WTC11 (cell line): ENCODE results near the gene SHCBP1. TPM values are rescaled to one million over a fixed set of nuclear protein-coding genes. Genes with fewer than 3 reads are reported as not detected.

Experiments
- ATAC-seq: fragments of 200-7000 bp; cut with Tn5 transposase; 2 replicates; pipeline ENCODE4 v1.10.0; 2021; ENCODE audit warnings: mild to moderate bottlenecking, moderate library complexity
- CTCF ChIA-PET: fragments of 300-600 bp; sonication (Branson Sonifier 250); formaldehyde crosslinking; loops from one replicate; lab custom pipeline; 2021; ENCODE audit warnings: antibody characterized with exemption; lab: Charles Lee
- POLR2A ChIA-PET: fragments of 350-600 bp; sonication (Branson Sonifier 250); formaldehyde crosslinking; loops from one replicate; lab custom pipeline; 2021; ENCODE audit warnings: antibody characterized with exemption; lab: Charles Lee
- DNase-seq: peaks from one replicate; pipeline ENCODE4 v3.0.0; 2021; ENCODE audit warnings: low spot score
- H3K27ac Mint-ChIP-seq: 2 replicates; pipeline ENCODE4 v1.8.0; 2021; ENCODE audit warnings: mixed read lengths
- H3K27me3 Mint-ChIP-seq: 2 replicates; pipeline ENCODE4 v1.8.0; 2021; ENCODE audit warnings: low read depth, mild to moderate bottlenecking, moderate library complexity, mixed read lengths
- H3K36me3 Mint-ChIP-seq: 2 replicates; pipeline ENCODE4 v1.8.0; 2021; ENCODE audit warnings: mixed read lengths
- H3K4me1 Mint-ChIP-seq: 2 replicates; pipeline ENCODE4 v1.8.0; 2022; ENCODE audit warnings: mixed read lengths
- H3K4me3 Mint-ChIP-seq: 2 replicates; pipeline ENCODE4 v1.8.0; 2021; ENCODE audit warnings: mild to moderate bottlenecking, moderate library complexity, mixed read lengths
- H3K9me3 Mint-ChIP-seq: 2 replicates; pipeline ENCODE4 v1.8.0; 2021; ENCODE audit warnings: mixed read lengths
- AFF4 ChIP-seq: sonication (generic); formaldehyde crosslinking; IDR thresholded peaks from 2 replicates; pipeline ENCODE4 v1.8.1; 2023; ENCODE audit warnings: mild to moderate bottlenecking, missing genetic modification reagents, borderline replicate concordance
- ATF6 ChIP-seq: sonication (generic); formaldehyde crosslinking; IDR thresholded peaks from 2 replicates; pipeline ENCODE4 v1.8.1; 2023; ENCODE audit warnings: mild to moderate bottlenecking, missing genetic modification reagents
- CTCF ChIP-seq: fragments of 200-600 bp; IDR thresholded peaks from 2 replicates; pipeline ENCODE4 v1.8.0; 2022; ENCODE audit warnings: antibody characterized with exemption
- E2F4 ChIP-seq: sonication (generic); formaldehyde crosslinking; IDR thresholded peaks from 2 replicates; pipeline ENCODE4 v1.8.1; 2022; ENCODE audit warnings: low read depth, mild to moderate bottlenecking, moderate library complexity, missing genetic modification reagents, borderline replicate concordance
- ELF4 ChIP-seq: sonication (generic); formaldehyde crosslinking; IDR thresholded peaks from 2 replicates; pipeline ENCODE4 v1.8.1; 2022; ENCODE audit warnings: low read depth, mild to moderate bottlenecking, moderate library complexity, missing genetic modification reagents
- FOXJ3 ChIP-seq: sonication (generic); formaldehyde crosslinking; IDR thresholded peaks from 2 replicates; pipeline ENCODE4 v1.9.0; 2021; ENCODE audit warnings: missing genetic modification reagents, mild to moderate bottlenecking, borderline replicate concordance
- FOXK1 ChIP-seq: sonication (generic); formaldehyde crosslinking; IDR thresholded peaks from 2 replicates; pipeline ENCODE4 v1.8.0; 2022; ENCODE audit warnings: mild to moderate bottlenecking, moderate library complexity, missing genetic modification reagents
- HMGXB4 ChIP-seq: sonication (generic); formaldehyde crosslinking; IDR thresholded peaks from 2 replicates; pipeline ENCODE4 v1.8.1; 2023; ENCODE audit warnings: mild to moderate bottlenecking, moderate library complexity, missing genetic modification reagents
- KAT7 ChIP-seq: sonication (generic); formaldehyde crosslinking; IDR thresholded peaks from 2 replicates; pipeline ENCODE4 v1.8.1; 2023; ENCODE audit warnings: missing genetic modification reagents, mild to moderate bottlenecking, borderline replicate concordance
- MAX ChIP-seq: sonication (generic); formaldehyde crosslinking; IDR thresholded peaks from 2 replicates; pipeline ENCODE4 v1.8.0; 2022; ENCODE audit warnings: mild to moderate bottlenecking, missing genetic modification reagents
- MLX ChIP-seq: sonication (generic); formaldehyde crosslinking; IDR thresholded peaks from 2 replicates; pipeline ENCODE4 v1.8.1; 2023; ENCODE audit warnings: mild to moderate bottlenecking, missing genetic modification reagents, moderate library complexity
- MXD4 ChIP-seq: fragments of 250-450 bp; sonication (Bioruptor Pico); IDR thresholded peaks from 2 replicates; pipeline ENCODE4 v1.8.0; 2021; ENCODE audit warnings: mild to moderate bottlenecking, moderate library complexity, borderline replicate concordance
- NFYB ChIP-seq: sonication (generic); formaldehyde crosslinking; conservative IDR thresholded peaks from 2 replicates; pipeline ENCODE4 v1.8.0; 2022; ENCODE audit warnings: low read depth, missing genetic modification reagents
- NR2C2 ChIP-seq: sonication (generic); formaldehyde crosslinking; IDR thresholded peaks from 2 replicates; pipeline ENCODE4 v1.8.0; 2022; ENCODE audit warnings: mild to moderate bottlenecking, missing genetic modification reagents
- NR3C1 ChIP-seq: sonication (generic); formaldehyde crosslinking; conservative IDR thresholded peaks from 2 replicates; pipeline ENCODE4 v1.8.1; 2023; ENCODE audit warnings: low read depth, mild to moderate bottlenecking, missing genetic modification reagents
- SMAD4 ChIP-seq: sonication (generic); formaldehyde crosslinking; IDR thresholded peaks from 2 replicates; pipeline ENCODE4 v1.8.0; 2022; ENCODE audit warnings: mild to moderate bottlenecking, missing genetic modification reagents
- SP1 ChIP-seq: sonication (generic); formaldehyde crosslinking; conservative IDR thresholded peaks from 2 replicates; pipeline ENCODE4 v1.8.1; 2022; ENCODE audit warnings: missing genetic modification reagents
- STAT6 ChIP-seq: sonication (generic); formaldehyde crosslinking; conservative IDR thresholded peaks from 2 replicates; pipeline ENCODE4 v1.8.1; 2023; ENCODE audit warnings: mild to moderate bottlenecking, low read depth, missing genetic modification reagents, moderate library complexity
- TCF7 ChIP-seq: sonication (generic); formaldehyde crosslinking; IDR thresholded peaks from 2 replicates; pipeline ENCODE4 v1.8.0; 2022; ENCODE audit warnings: mild to moderate bottlenecking, low read depth, missing genetic modification reagents, moderate library complexity
- TEAD1 ChIP-seq: sonication (generic); formaldehyde crosslinking; IDR thresholded peaks from 2 replicates; pipeline ENCODE4 v1.8.0; 2022; ENCODE audit warnings: mild to moderate bottlenecking, missing genetic modification reagents
- TEAD4 ChIP-seq: sonication (generic); formaldehyde crosslinking; IDR thresholded peaks from 2 replicates; pipeline ENCODE4 v1.8.0; 2022; ENCODE audit warnings: mild to moderate bottlenecking, missing genetic modification reagents
- TP53 ChIP-seq: sonication (generic); formaldehyde crosslinking; IDR thresholded peaks from 2 replicates; pipeline ENCODE4 v1.8.1; 2023; ENCODE audit warnings: mild to moderate bottlenecking, missing genetic modification reagents
- ZNF423 ChIP-seq: fragments of 250-450 bp; sonication (Bioruptor Pico); IDR thresholded peaks from 2 replicates; pipeline ENCODE4 v2.1.2; 2022; ENCODE audit warnings: mild to moderate bottlenecking, moderate library complexity
- total RNA-seq: library from RNA; stranded (reverse); gene quantifications from 3 replicates; pipeline ENCODE4 v1.2.3, GENCODE V29; 2021

SHCBP1 gene
- total RNA-seq, 1 experiment from 2014 or later, result 20.2 TPM

- TF ChIP-seq ELF4 (CRISPR knock-in tag) (no peak), ZNF423 (CRISPR knock-in tag) (no peak), NR2C2 (CRISPR knock-in tag) (no peak), TCF7 (CRISPR knock-in tag) (no peak), TP53 (CRISPR knock-in tag) (no peak), STAT6 (CRISPR knock-in tag) (no peak), TEAD4 (CRISPR knock-in tag) (no peak), SMAD4 (CRISPR knock-in tag) (no peak)
Observed at GRCh38 chr16:46577988-46578579, 43.1 kb downstream of the SHCBP1 start (continued).

GRCh38 chr16:46573834-46574159, 47.4 kb downstream of the SHCBP1 start:
- no peak for ATAC-seq
- H3K4me1 Mint-ChIP-seq, result no peaks in the 10 kb centered on the region
- no peak overlapping the region for H3K27ac Mint-ChIP-seq
- 0 out of 2 replicates have a peak, but pooled peaks cover 5% of the 10 kb centered on the region for H3K9me3 Mint-ChIP-seq
- no peak overlapping the region for H3K4me3 Mint-ChIP-seq
- DNase-seq, result no peak
- H3K27me3 Mint-ChIP-seq, result no peaks in the 10 kb centered on the region
- H3K36me3 Mint-ChIP-seq, result no peaks in the 10 kb centered on the region
- ChIA-PET CTCF (no interaction called here), POLR2A (no interaction called here)
- no peak for TF ChIP-seq ATF6 (CRISPR knock-in tag)
- TF ChIP-seq MAX (CRISPR knock-in tag), result no peak
- no peak for TF ChIP-seq MLX (CRISPR knock-in tag)
- TF ChIP-seq HMGXB4 (CRISPR knock-in tag), result no peak
- TF ChIP-seq TEAD1 (CRISPR knock-in tag), result no peak
- no peak for TF ChIP-seq E2F4 (CRISPR knock-in tag)
- no peak for TF ChIP-seq AFF4 (CRISPR knock-in tag)
- no peak for TF ChIP-seq CTCF
- TF ChIP-seq MXD4 (CRISPR knock-in tag), result no peak
- TF ChIP-seq TEAD4 (CRISPR knock-in tag), result no peak
- TF ChIP-seq FOXJ3 (CRISPR knock-in tag), result no peak
- TF ChIP-seq NR3C1 (CRISPR knock-in tag), result no peak
- TF ChIP-seq KAT7, result no peak
- no peak for TF ChIP-seq NFYB
- TF ChIP-seq FOXK1 (CRISPR knock-in tag), result no peak
- TF ChIP-seq SP1 (CRISPR knock-in tag), result no peak
